Measurements from ENCODE around the gene IGIP.

IGIP gene

DNA sequence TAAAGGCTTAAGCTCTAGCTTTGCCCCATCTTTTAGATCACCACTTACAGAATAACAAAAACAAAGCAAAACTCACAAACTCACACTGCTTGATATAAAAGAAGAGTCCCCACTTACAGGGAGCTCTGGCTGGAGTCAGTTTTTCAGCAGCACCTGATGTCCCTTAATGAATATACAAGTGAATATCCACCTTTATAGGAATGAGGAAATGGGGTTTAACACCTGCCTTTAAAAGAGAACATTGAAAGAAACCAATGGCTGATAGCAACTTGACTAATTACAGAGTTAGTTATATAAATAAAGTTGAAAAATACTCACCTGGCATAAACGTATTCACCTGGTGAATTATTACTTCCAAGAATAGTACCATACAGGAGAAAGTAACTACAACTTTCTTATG is 32.6 kb upstream of the IGIP start:
- no peak for DNase-seq (ENCODE audit: low read depth)
- no peak overlapping the region for H3K4me3 ChIP-seq (ENCODE audit: low read length)
- TF ChIP-seq, protein P1, sequence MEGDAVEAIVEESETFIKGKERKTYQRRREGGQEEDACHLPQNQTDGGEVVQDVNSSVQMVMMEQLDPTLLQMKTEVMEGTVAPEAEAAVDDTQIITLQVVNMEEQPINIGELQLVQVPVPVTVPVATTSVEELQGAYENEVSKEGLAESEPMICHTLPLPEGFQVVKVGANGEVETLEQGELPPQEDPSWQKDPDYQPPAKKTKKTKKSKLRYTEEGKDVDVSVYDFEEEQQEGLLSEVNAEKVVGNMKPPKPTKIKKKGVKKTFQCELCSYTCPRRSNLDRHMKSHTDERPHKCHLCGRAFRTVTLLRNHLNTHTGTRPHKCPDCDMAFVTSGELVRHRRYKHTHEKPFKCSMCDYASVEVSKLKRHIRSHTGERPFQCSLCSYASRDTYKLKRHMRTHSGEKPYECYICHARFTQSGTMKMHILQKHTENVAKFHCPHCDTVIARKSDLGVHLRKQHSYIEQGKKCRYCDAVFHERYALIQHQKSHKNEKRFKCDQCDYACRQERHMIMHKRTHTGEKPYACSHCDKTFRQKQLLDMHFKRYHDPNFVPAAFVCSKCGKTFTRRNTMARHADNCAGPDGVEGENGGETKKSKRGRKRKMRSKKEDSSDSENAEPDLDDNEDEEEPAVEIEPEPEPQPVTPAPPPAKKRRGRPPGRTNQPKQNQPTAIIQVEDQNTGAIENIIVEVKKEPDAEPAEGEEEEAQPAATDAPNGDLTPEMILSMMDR (conservative IDR thresholded peaks at IDR 0.05; ENCODE audit: low read length) = no peak

DNA sequence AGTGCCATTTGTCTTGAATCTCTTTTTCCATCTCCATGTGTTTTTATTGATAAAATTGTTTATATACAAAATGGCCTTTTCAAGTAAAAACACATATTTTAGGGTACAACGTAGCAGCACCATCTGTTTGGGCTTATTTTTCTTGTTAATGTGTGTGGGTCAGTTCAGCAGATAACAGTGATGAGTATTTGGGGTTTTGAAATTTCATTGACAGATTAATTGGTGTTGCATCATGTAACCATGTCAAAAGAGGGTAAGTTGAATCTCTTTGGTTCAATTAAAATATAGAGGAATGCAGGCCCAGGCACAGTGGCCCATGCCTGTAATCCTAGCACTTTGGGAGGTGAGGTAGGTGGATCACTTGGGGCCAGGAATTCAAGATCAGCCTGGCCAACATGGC is 31.9 kb upstream of the IGIP start:
- TF ChIP-seq, protein P1 (conservative IDR thresholded peaks at IDR 0.05; ENCODE audit: low read length) = no peak
- H3K4me3 ChIP-seq (ENCODE audit: low read length) = no peak overlapping the region
- no peak for DNase-seq (ENCODE audit: low read depth)

- no peak overlapping the region for H3K4me3 ChIP-seq (ENCODE audit: low read length)
- no peak for DNase-seq (ENCODE audit: low read depth)
- TF ChIP-seq, protein P1 (conservative IDR thresholded peaks at IDR 0.05; ENCODE audit: low read length) = no peak
These were observed 30.8 kb upstream of the IGIP start for GRCh38 chr5:140094889-140095288.

DNA sequence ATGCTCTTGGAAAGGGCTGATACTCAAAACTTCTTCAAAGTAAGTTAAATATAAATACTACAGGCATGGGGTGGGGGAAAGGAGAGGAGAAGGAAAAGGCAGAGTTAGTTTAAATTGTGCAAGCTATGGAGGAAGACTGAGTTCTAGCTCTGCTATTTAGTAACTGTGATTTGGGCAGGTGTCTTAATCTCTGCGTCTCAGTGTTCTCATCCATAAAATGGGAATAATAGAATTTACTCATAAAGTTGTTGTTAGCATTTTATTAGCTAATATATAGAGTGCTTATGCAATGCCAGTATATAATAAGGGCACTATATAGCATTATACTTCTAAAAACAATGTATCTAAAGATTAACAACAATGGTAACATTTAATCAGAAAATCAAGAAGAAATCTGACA is 24.6 kb upstream of the IGIP start:
- no peak for DNase-seq (ENCODE audit: low read depth)
- TF ChIP-seq, protein P1 (conservative IDR thresholded peaks at IDR 0.05; ENCODE audit: low read length) = no peak
- no peak overlapping the region for H3K4me3 ChIP-seq (ENCODE audit: low read length)

- TF ChIP-seq, protein P1 (conservative IDR thresholded peaks at IDR 0.05; ENCODE audit: low read length) = no peak
- no peak overlapping the region for H3K4me3 ChIP-seq (ENCODE audit: low read length)
- no peak for DNase-seq (ENCODE audit: low read depth)
These were observed 22.6 kb upstream of the IGIP start for GRCh38 chr5:140103154-140103553.

DNA sequence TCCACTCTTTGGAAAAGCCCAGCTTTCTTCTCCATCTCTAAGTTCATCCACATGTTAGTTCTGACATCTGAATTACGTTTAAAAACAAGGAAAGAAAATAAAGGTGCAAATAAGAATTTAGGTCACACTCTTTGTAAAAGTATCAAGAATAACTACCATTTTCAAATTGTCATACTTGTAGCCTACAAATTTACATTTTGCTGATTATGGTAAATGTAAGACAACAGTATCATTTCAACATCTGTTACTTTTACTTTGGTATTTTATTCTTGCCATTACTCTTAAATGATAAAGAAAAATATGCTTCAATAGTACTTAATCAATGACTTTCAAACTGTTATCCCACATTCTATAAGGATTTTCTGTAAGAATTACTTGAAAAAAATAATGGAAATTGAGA is 21.6 kb upstream of the IGIP start:
- TF ChIP-seq, protein P1 (conservative IDR thresholded peaks at IDR 0.05; ENCODE audit: low read length) = no peak
- H3K4me3 ChIP-seq (ENCODE audit: low read length) = no peak overlapping the region
- no peak for DNase-seq (ENCODE audit: low read depth)

GRCh38 chr5:140106101-140106500 is 19.6 kb upstream of the IGIP start:
- H3K4me3 ChIP-seq (ENCODE audit: low read length) = no peak overlapping the region
- DNase-seq (ENCODE audit: low read depth) = no peak
- TF ChIP-seq, protein P1 (conservative IDR thresholded peaks at IDR 0.05; ENCODE audit: low read length) = no peak

Data from AG10803 (cell line).